HEK293 (cell line): ENCODE data around the gene MEX3C.

ENCODE experiments used
- CTCF ChIA-PET: fragments of 350-600 bp; formaldehyde crosslinking; extraction: SDS; loops from one replicate; lab custom pipeline; 2021; ENCODE audit warnings: antibody characterized with exemption; lab: Yijun Ruan, JAX
- POLR2A ChIA-PET: fragments of 300-600 bp; formaldehyde crosslinking; extraction: SDS; loops from one replicate; lab custom pipeline; 2020; ENCODE audit warnings: antibody characterized with exemption, inconsistent platforms; lab: Yijun Ruan, JAX
- H3K27ac ChIP-seq: fragments of 200-500 bp; sonication (Bioruptor generic); 2 replicates; pipeline ENCODE4 v1.5.1; 2014; ENCODE audit warnings: low read depth, low read length, control low read depth, inconsistent platforms; ENCODE audit errors: extremely low read depth
- H3K36me3 ChIP-seq, 2 experiments: fragments of 200-500 bp in 1 of 2; sonication (Bioruptor generic) in 1 of 2; 1 replicate in 1 of 2; 2 replicates in 1 of 2; pipeline ENCODE4 v1.5.1; 2014 to 2017; ENCODE audit warnings: inconsistent platforms in 2 of 2, low read length in 2 of 2; ENCODE audit not compliant: control insufficient read depth in 2 of 2, insufficient read depth in 1 of 2
- H3K4me1 ChIP-seq: fragments of 200-500 bp; sonication (Bioruptor generic); 2 replicates; pipeline ENCODE4 v1.5.1; 2014; ENCODE audit warnings: mild to moderate bottlenecking, low read length, inconsistent platforms; ENCODE audit not compliant: control insufficient read depth, insufficient read depth
- H3K4me3 ChIP-seq: 2 replicates; pipeline ENCODE4 v1.5.1; 2011; ENCODE audit warnings: low read depth, mild to moderate bottlenecking, control low read depth, low read length, moderate library complexity
- H3K9me3 ChIP-seq: fragments of 200-500 bp; sonication (Bioruptor generic); 2 replicates; pipeline ENCODE4 v1.5.1; 2014; ENCODE audit warnings: low read depth, low read length, inconsistent platforms; ENCODE audit not compliant: control insufficient read depth, insufficient read depth
- HOXA7 ChIP-seq: sonication (generic); formaldehyde crosslinking; IDR thresholded peaks from 2 replicates; pipeline ENCODE4 v1.8.1; 2022; ENCODE audit warnings: missing genetic modification reagents, borderline replicate concordance
- REPIN1 ChIP-seq: fragments of 450-650 bp; formaldehyde crosslinking; IDR thresholded peaks from 2 replicates; pipeline ENCODE4 v1.5.1; 2017; ENCODE audit warnings: missing biosample characterization, missing genetic modification characterization, low read depth
- SALL2 ChIP-seq: fragments of 450-650 bp; formaldehyde crosslinking; IDR thresholded peaks from 2 replicates; pipeline ENCODE4 v1.5.0; 2017; ENCODE audit warnings: missing biosample characterization, mild to moderate bottlenecking, missing genetic modification characterization, borderline replicate concordance
- ZBTB49 ChIP-seq: fragments of 450-650 bp; formaldehyde crosslinking; IDR thresholded peaks from 2 replicates; pipeline ENCODE4 v1.5.1; 2016; ENCODE audit warnings: missing biosample characterization, missing genetic modification characterization, low read depth
- ZNF133 ChIP-seq: fragments of 450-650 bp; formaldehyde crosslinking; IDR thresholded peaks from 2 replicates; pipeline ENCODE4 v1.5.1; 2016; ENCODE audit warnings: missing biosample characterization, missing genetic modification characterization
- ZNF221 ChIP-seq: fragments of 450-650 bp; formaldehyde crosslinking; IDR thresholded peaks from 2 replicates; pipeline ENCODE4 v1.5.1; 2017; ENCODE audit warnings: missing biosample characterization, missing genetic modification characterization, borderline replicate concordance
- ZNF248 ChIP-seq: fragments of 450-650 bp; formaldehyde crosslinking; IDR thresholded peaks from 2 replicates; pipeline ENCODE4 v1.5.1; 2017; ENCODE audit warnings: missing biosample characterization, missing genetic modification characterization
- ZNF394 ChIP-seq: fragments of 450-650 bp; formaldehyde crosslinking; IDR thresholded peaks from 2 replicates; pipeline ENCODE4 v1.5.1; 2016; ENCODE audit warnings: missing biosample characterization, missing genetic modification characterization, mild to moderate bottlenecking, moderate library complexity, borderline replicate concordance
- ZNF529 ChIP-seq: fragments of 450-650 bp; formaldehyde crosslinking; IDR thresholded peaks from 2 replicates; pipeline ENCODE4 v1.5.1; 2017; ENCODE audit warnings: missing genetic modification characterization, missing biosample characterization; ENCODE audit not compliant: insufficient replicate concordance
- ZNF692 ChIP-seq: fragments of 450-650 bp; formaldehyde crosslinking; IDR thresholded peaks from 2 replicates; pipeline ENCODE4 v1.5.1; 2016; ENCODE audit warnings: missing biosample characterization, missing genetic modification characterization
- ZNF843 ChIP-seq: fragments of 450-650 bp; formaldehyde crosslinking; IDR thresholded peaks from 2 replicates; pipeline ENCODE4 v1.5.1; 2016; ENCODE audit warnings: missing biosample characterization, missing genetic modification characterization
- ZSCAN23 ChIP-seq: fragments of 450-650 bp; formaldehyde crosslinking; IDR thresholded peaks from 2 replicates; pipeline ENCODE4 v1.5.1; 2016; ENCODE audit warnings: missing biosample characterization, missing genetic modification characterization
- ZSCAN4 ChIP-seq: fragments of 450-650 bp; formaldehyde crosslinking; IDR thresholded peaks from 2 replicates; pipeline ENCODE4 v1.5.1; 2017; ENCODE audit warnings: missing biosample characterization, missing genetic modification characterization
- TF ChIP-seq, protein P1 (sequence below): fragments of 450-650 bp; formaldehyde crosslinking; IDR thresholded peaks from 2 replicates; pipeline ENCODE4 v1.5.1; 2016; ENCODE audit warnings: missing biosample characterization, missing genetic modification characterization

The MEX3C gene

DNA sequence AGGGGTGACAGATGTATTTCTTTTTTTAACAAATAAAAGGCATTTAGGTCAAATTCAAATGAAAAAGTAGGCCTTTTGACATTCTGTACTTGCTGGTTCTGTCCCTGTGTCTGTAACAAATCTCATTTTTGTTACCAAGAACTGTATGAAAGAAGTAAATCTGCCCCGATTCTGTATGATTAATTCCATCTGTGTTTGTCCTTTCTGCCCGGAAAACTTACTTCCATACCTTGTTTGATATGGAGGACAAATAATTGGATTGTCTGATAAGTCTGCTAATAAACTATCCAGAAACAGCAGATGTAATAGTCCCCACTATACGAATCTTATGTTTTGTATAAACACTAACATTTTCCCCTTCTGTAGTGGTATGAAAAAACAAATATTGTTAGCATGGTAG lies 69.8 kb downstream of the MEX3C start (continued):
- no peak for TF ChIP-seq ZNF248
- TF ChIP-seq ZSCAN4 (tag by site-specific recombination): no peak
- no peak for TF ChIP-seq ZNF133
- TF ChIP-seq ZNF221 (tag by site-specific recombination): no peak
- no peak for TF ChIP-seq ZNF843

- Histone ChIP-seq H3K27ac (no peak overlapping the region), H3K36me3 (no peaks in the 10 kb centered on the region), H3K4me1 (no peaks in the 10 kb centered on the region), H3K4me3 (no peak overlapping the region), H3K9me3 (no peaks in the 10 kb centered on the region)
- no peak for TF ChIP-seq HOXA7 (CRISPR knock-in tag)
- TF ChIP-seq ZNF394 (tag by site-specific recombination): no peak
- no peak for TF ChIP-seq ZBTB49
- TF ChIP-seq SALL2: no peak
- no peak for TF ChIP-seq ZNF692 (tag by site-specific recombination)
- TF ChIP-seq ZSCAN23: no peak
- TF ChIP-seq ZNF529: no peak
- no peak for TF ChIP-seq REPIN1 (tag by site-specific recombination)
- TF ChIP-seq, protein P1, sequence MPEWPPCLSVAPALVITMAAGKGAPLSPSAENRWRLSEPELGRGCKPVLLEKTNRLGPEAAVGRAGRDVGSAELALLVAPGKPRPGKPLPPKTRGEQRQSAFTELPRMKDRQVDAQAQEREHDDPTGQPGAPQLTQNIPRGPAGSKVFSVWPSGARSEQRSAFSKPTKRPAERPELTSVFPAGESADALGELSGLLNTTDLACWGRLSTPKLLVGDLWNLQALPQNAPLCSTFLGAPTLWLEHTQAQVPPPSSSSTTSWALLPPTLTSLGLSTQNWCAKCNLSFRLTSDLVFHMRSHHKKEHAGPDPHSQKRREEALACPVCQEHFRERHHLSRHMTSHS (tag by site-specific recombination): no peak
- ChIA-PET POLR2A (no interaction called here), CTCF (interaction anchor here (0.8 kb wide), 2 partner anchors 10 to 15 kb away, joined by 3 read pairs; no protein-coding TSS in a partner anchor)
Observed at GRCh38 chr18:51125976-51126375, 71.5 kb downstream of the MEX3C start.
